ENCODE results near the gene ANKRD22. TPM values are rescaled to one million over a fixed set of nuclear protein-coding genes. Genes with fewer than 3 reads are reported as not detected.

ANKRD22 gene
- polyA plus RNA-seq, 2 of the 4 experiments (the other 2 are of a cell fraction) = 0.53 to 0.59 TPM

GRCh38 chr10:88827671-88828070, 24.0 kb downstream of the ANKRD22 start:
- TF ChIP-seq TFCP2L1 (CRISPR knock-in tag; IDR thresholded peaks at IDR 0.05) = no peak
- no peak for TF ChIP-seq BHLHE40 (IDR thresholded peaks at IDR 0.05; ENCODE audit: low read depth, low read length)
- no peak for TF ChIP-seq HOXA7 (CRISPR knock-in tag; IDR thresholded peaks at IDR 0.05)
- H3K4me3 ChIP-seq = no peak overlapping the region
- ChIA-PET POLR2A (interaction anchor here (0.6 kb wide), 1 partner anchor 209 kb away, joined by 4 read pairs; no protein-coding TSS in a partner anchor), CTCF (interaction anchor here (0.7 to 7.9 kb wide), 5 partner anchors 9 to 107 kb away, joined by 3 to 79 read pairs (median 7); no protein-coding TSS in a partner anchor)
- ATAC-seq (no peak), FAIRE-seq (no peak), DNase-seq (ENCODE audit: low read depth in 1 of 2, low spot score in 1 of 2) (no peak)
- H3K9me3 ChIP-seq = no peaks in the 10 kb centered on the region
- 93% methylated on average over 2 of the region's 2 CpGs for WGBS (ENCODE audit: missing lambda C conversion rate)
- no peaks in the 10 kb centered on the region for H3K4me1 ChIP-seq
- no peak overlapping the region for H3K27ac ChIP-seq
- no peak overlapping the region for H3K4me2 ChIP-seq

GRCh38 chr10:88826388-88826787, 25.3 kb downstream of the ANKRD22 start:
- ATAC-seq = no peak
- CTCF ChIA-PET = interaction anchor here (0.8 to 7.9 kb wide), 8 partner anchors 8 to 261 kb away, joined by 3 to 79 read pairs (median 3); no protein-coding TSS in a partner anchor
- 86% methylated on average over 4 of the region's 4 CpGs for WGBS (ENCODE audit: missing lambda C conversion rate)

GRCh38 chr10:88820748-88821401, 30.8 kb downstream of the ANKRD22 start:
- TF ChIP-seq FOXS1 (CRISPR knock-in tag; IDR thresholded peaks at IDR 0.05) (no peak), CEBPB (IDR thresholded peaks at IDR 0.05) (0 out of 4 replicates have a peak, but pooled peaks of 1 of the 2 experiments have one; percentile 37), FOSB (CRISPR knock-in tag; IDR thresholded peaks at IDR 0.05) (no peak)
- FAIRE-seq = no peak
- H3K4me2 ChIP-seq = peak overlapping the region; percentile 12; the same call in 2 of the 3 replicates
- no peak overlapping the region for H3K27ac ChIP-seq
- no peak for ATAC-seq
- H3K4me1 ChIP-seq = peaks cover 7% of the 10 kb centered on the region; the same call in 2 of the 3 replicates
- no peak for DNase-seq (ENCODE audit: low read depth in 1 of 2, low spot score in 1 of 2)
- ChIA-PET POLR2A (interaction anchor here (0.5 kb wide), 1 partner anchor 154 kb away, joined by 4 read pairs; no protein-coding TSS in a partner anchor), CTCF (interaction anchor here (0.8 to 7.9 kb wide), 6 partner anchors 10 to 112 kb away, joined by 3 to 79 read pairs (median 8); no protein-coding TSS in a partner anchor)
- no peaks in the 10 kb centered on the region for H3K9me3 ChIP-seq
- no peak overlapping the region for H3K4me3 ChIP-seq

More at GRCh38 chr10:88826388-88826787, 25.3 kb downstream of the ANKRD22 start:
- DNase-seq (ENCODE audit: low read depth in 1 of 2, low spot score in 1 of 2) (no peak), FAIRE-seq (no peak)
- POLR2A ChIA-PET = no interaction called here
- H3K9me3 ChIP-seq = no peaks in the 10 kb centered on the region
- no peak overlapping the region for H3K27ac ChIP-seq
- TF ChIP-seq FOSL2 (IDR thresholded peaks at IDR 0.05) (no peak), FOSL2 (CRISPR knock-in tag; IDR thresholded peaks at IDR 0.05) (no peak), RARB (CRISPR knock-in tag; IDR thresholded peaks at IDR 0.05) (no peak), GATA3 (IDR thresholded peaks at IDR 0.05; ENCODE audit: borderline replicate concordance) (no peak), POLR2AphosphoS2 (conservative IDR thresholded peaks at IDR 0.05; ENCODE audit: low read length) (no peak), ZSCAN20 (CRISPR knock-in tag; IDR thresholded peaks at IDR 0.05) (no peak), USF2 (IDR thresholded peaks at IDR 0.05) (no peak), EHMT2 (IDR thresholded peaks at IDR 0.05; ENCODE audit: low read depth) (no peak), CHD4 (IDR thresholded peaks at IDR 0.05; ENCODE audit: borderline replicate concordance) (no peak)
- H3K4me2 ChIP-seq = no peak overlapping the region
- H3K4me1 ChIP-seq = peaks cover 3% of the 10 kb centered on the region; the same call in 2 of the 3 replicates
- H3K4me3 ChIP-seq = no peak overlapping the region

- DNase-seq (ENCODE audit: low read depth in 1 of 2, low spot score in 1 of 2) (no peak), FAIRE-seq (no peak), ATAC-seq (no peak)
- no peak overlapping the region for H3K4me2 ChIP-seq
- CTCF ChIA-PET = interaction anchor here (0.6 to 1.8 kb wide), 3 partner anchors 7 to 16 kb away, joined by 3 to 9 read pairs (median 3); no protein-coding TSS in a partner anchor
- 93% methylated on average over 3 of the region's 3 CpGs for WGBS (ENCODE audit: missing lambda C conversion rate)
- H3K27ac ChIP-seq = no peak overlapping the region
- H3K4me3 ChIP-seq = no peak overlapping the region
- peaks cover 7% of the 10 kb centered on the region; the same call in 2 of the 3 replicates for H3K4me1 ChIP-seq
- POLR2A ChIA-PET = no interaction called here
- H3K9me3 ChIP-seq = no peaks in the 10 kb centered on the region
- no peak for TF ChIP-seq HEYL (CRISPR knock-in tag; IDR thresholded peaks at IDR 0.05)
- no peak for TF ChIP-seq MAFK (IDR thresholded peaks at IDR 0.05; ENCODE audit: partially characterized antibody)
- TF ChIP-seq HOXA7 (CRISPR knock-in tag; IDR thresholded peaks at IDR 0.05) = no peak
- TF ChIP-seq RNF2 (IDR thresholded peaks at IDR 0.05; ENCODE audit: borderline replicate concordance, low read depth) = no peak
Observed at GRCh38 chr10:88819290-88819689, 32.4 kb downstream of the ANKRD22 start.

Measured in A549 (cell line).